Measurements from ENCODE around the gene RUNX3.

DNA sequence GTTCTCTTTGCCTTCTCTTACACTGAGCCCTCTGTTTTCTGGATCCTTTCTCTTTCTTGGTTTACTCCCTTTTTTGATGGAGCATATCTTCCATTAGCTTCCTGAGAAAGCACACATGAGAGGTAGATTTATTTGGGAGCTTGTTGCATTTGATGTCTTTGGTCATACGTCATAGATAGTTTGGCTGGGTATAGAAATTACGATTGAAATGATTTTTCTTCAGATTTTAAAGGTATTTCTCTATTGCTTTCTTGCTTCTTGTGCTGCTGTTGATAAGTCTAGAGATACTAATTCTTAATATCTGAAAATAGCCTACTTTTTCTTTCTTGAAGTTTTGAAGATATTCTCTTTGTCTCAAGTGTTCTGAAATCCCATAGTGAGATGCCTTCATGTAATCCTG is 45.3 kb upstream of the RUNX3 start:
- TF ChIP-seq ZFX (IDR thresholded peaks at IDR 0.05) (no peak), EZH2 (IDR thresholded peaks at IDR 0.05) (no peak), RAD21 (IDR thresholded peaks at IDR 0.05; ENCODE audit: low read depth) (no peak), SRF (IDR thresholded peaks at IDR 0.05; ENCODE audit: low read depth) (no peak), POLR2A (IDR thresholded peaks at IDR 0.05; ENCODE audit: borderline replicate concordance, extremely low read depth, insufficient read depth, insufficient read length) (no peak), JUND (IDR thresholded peaks at IDR 0.05) (no peak), ELF1 (IDR thresholded peaks at IDR 0.05; ENCODE audit: borderline replicate concordance, low read depth) (no peak), SIN3A (IDR thresholded peaks at IDR 0.05; ENCODE audit: low read depth) (no peak)
- TF ChIP-seq, protein P1, sequence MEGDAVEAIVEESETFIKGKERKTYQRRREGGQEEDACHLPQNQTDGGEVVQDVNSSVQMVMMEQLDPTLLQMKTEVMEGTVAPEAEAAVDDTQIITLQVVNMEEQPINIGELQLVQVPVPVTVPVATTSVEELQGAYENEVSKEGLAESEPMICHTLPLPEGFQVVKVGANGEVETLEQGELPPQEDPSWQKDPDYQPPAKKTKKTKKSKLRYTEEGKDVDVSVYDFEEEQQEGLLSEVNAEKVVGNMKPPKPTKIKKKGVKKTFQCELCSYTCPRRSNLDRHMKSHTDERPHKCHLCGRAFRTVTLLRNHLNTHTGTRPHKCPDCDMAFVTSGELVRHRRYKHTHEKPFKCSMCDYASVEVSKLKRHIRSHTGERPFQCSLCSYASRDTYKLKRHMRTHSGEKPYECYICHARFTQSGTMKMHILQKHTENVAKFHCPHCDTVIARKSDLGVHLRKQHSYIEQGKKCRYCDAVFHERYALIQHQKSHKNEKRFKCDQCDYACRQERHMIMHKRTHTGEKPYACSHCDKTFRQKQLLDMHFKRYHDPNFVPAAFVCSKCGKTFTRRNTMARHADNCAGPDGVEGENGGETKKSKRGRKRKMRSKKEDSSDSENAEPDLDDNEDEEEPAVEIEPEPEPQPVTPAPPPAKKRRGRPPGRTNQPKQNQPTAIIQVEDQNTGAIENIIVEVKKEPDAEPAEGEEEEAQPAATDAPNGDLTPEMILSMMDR (IDR thresholded peaks at IDR 0.05 in 2 of 3, conservative IDR thresholded peaks at IDR 0.05 in 1 of 3; ENCODE audit: borderline replicate concordance in 1 of 3, insufficient read depth in 1 of 3, low read depth in 2 of 3, low read length in 2 of 3), result no peak
- TF ChIP-seq, protein P2, sequence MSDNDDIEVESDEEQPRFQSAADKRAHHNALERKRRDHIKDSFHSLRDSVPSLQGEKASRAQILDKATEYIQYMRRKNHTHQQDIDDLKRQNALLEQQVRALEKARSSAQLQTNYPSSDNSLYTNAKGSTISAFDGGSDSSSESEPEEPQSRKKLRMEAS (IDR thresholded peaks at IDR 0.05), result no peak
- TF ChIP-seq, protein P3, sequence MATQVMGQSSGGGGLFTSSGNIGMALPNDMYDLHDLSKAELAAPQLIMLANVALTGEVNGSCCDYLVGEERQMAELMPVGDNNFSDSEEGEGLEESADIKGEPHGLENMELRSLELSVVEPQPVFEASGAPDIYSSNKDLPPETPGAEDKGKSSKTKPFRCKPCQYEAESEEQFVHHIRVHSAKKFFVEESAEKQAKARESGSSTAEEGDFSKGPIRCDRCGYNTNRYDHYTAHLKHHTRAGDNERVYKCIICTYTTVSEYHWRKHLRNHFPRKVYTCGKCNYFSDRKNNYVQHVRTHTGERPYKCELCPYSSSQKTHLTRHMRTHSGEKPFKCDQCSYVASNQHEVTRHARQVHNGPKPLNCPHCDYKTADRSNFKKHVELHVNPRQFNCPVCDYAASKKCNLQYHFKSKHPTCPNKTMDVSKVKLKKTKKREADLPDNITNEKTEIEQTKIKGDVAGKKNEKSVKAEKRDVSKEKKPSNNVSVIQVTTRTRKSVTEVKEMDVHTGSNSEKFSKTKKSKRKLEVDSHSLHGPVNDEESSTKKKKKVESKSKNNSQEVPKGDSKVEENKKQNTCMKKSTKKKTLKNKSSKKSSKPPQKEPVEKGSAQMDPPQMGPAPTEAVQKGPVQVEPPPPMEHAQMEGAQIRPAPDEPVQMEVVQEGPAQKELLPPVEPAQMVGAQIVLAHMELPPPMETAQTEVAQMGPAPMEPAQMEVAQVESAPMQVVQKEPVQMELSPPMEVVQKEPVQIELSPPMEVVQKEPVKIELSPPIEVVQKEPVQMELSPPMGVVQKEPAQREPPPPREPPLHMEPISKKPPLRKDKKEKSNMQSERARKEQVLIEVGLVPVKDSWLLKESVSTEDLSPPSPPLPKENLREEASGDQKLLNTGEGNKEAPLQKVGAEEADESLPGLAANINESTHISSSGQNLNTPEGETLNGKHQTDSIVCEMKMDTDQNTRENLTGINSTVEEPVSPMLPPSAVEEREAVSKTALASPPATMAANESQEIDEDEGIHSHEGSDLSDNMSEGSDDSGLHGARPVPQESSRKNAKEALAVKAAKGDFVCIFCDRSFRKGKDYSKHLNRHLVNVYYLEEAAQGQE (IDR thresholded peaks at IDR 0.05; ENCODE audit: low read depth), result no peak
- TF ChIP-seq, protein P4, sequence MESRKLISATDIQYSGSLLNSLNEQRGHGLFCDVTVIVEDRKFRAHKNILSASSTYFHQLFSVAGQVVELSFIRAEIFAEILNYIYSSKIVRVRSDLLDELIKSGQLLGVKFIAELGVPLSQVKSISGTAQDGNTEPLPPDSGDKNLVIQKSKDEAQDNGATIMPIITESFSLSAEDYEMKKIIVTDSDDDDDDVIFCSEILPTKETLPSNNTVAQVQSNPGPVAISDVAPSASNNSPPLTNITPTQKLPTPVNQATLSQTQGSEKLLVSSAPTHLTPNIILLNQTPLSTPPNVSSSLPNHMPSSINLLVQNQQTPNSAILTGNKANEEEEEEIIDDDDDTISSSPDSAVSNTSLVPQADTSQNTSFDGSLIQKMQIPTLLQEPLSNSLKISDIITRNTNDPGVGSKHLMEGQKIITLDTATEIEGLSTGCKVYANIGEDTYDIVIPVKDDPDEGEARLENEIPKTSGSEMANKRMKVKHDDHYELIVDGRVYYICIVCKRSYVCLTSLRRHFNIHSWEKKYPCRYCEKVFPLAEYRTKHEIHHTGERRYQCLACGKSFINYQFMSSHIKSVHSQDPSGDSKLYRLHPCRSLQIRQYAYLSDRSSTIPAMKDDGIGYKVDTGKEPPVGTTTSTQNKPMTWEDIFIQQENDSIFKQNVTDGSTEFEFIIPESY (IDR thresholded peaks at IDR 0.05; ENCODE audit: extremely low read depth, insufficient replicate concordance, low read length), result no peak
